ENCODE data around the gene HIGD1A.

The HIGD1A gene

GRCh38 chr3:42790714-42791229 lies 13.5 kb downstream of the HIGD1A start:
- no peaks in the 10 kb centered on the region for H3K4me1 ChIP-seq (ENCODE audit: control insufficient read depth, insufficient read depth, low read length)
- H3K36me3 ChIP-seq (ENCODE audit: control insufficient read depth, insufficient read depth, low read length): no peaks in the 10 kb centered on the region
- H3K9ac ChIP-seq (ENCODE audit: low read depth, low read length): no peak overlapping the region
- no peaks in the 10 kb centered on the region for H3K27me3 ChIP-seq (ENCODE audit: control insufficient read depth, insufficient read depth, low read length)
- H3K9me3 ChIP-seq (ENCODE audit: control insufficient read depth, insufficient read depth, low read length): no peaks in the 10 kb centered on the region
- H3K4me3 ChIP-seq (ENCODE audit: low read depth, low read length): no peak overlapping the region

DNA sequence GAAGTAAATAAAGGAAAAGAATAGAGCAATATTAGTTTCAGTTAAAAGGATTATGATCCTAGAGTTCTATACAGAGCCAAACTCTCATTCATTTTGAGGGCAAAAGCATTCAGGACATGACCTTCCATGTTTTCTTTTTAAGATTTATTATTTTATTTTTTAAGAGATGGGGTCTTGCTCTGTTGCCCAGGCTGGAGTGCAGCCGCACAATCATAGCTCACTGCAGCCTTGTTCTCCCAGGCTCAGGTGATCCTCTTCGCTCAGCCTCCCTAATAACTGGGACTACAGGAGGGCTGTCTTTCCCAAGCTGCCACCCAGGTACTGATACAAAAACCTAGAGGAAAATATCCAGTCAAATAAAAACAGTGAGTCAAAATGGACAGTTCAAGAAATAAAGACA lies 17.7 kb downstream of the HIGD1A start:
- H3K36me3 ChIP-seq (ENCODE audit: control insufficient read depth, insufficient read depth, low read length): no peaks in the 10 kb centered on the region

DNA sequence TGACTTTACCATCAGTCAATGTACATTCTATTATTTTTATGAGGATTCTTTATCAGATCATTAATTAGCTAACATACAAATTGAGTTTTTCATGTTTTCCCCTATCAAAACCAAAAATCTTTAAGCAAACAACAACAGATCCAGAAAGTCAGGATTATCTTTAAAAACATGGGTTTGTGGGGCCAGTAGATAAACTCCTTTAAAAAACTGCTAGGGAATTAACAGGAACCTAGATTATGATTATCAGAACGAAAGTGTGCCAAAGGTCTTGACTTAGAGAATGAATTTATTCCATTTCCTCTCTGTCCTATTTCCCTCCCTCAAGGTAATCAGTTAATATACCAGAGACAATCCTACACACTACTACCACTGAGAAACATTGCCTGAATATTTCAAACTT lies 18.1 kb downstream of the HIGD1A start:
- H3K4me1 ChIP-seq (ENCODE audit: control insufficient read depth, insufficient read depth, low read length): no peaks in the 10 kb centered on the region
- H3K4me3 ChIP-seq (ENCODE audit: low read depth, low read length): no peak overlapping the region
- H3K9me3 ChIP-seq (ENCODE audit: control insufficient read depth, insufficient read depth, low read length): no peaks in the 10 kb centered on the region
- H3K27me3 ChIP-seq (ENCODE audit: control insufficient read depth, insufficient read depth, low read length): no peaks in the 10 kb centered on the region
- no peaks in the 10 kb centered on the region for H3K36me3 ChIP-seq (ENCODE audit: control insufficient read depth, insufficient read depth, low read length)
- no peak overlapping the region for H3K9ac ChIP-seq (ENCODE audit: low read depth, low read length)

More for the DNA sequence above, 17.7 kb downstream of the HIGD1A start:
- Histone ChIP-seq H3K4me1 (ENCODE audit: control insufficient read depth, insufficient read depth, low read length) (no peaks in the 10 kb centered on the region), H3K4me3 (ENCODE audit: low read depth, low read length) (no peak overlapping the region), H3K9me3 (ENCODE audit: control insufficient read depth, insufficient read depth, low read length) (no peaks in the 10 kb centered on the region), H3K9ac (ENCODE audit: low read depth, low read length) (no peak overlapping the region), H3K27me3 (ENCODE audit: control insufficient read depth, insufficient read depth, low read length) (no peaks in the 10 kb centered on the region)

DNA sequence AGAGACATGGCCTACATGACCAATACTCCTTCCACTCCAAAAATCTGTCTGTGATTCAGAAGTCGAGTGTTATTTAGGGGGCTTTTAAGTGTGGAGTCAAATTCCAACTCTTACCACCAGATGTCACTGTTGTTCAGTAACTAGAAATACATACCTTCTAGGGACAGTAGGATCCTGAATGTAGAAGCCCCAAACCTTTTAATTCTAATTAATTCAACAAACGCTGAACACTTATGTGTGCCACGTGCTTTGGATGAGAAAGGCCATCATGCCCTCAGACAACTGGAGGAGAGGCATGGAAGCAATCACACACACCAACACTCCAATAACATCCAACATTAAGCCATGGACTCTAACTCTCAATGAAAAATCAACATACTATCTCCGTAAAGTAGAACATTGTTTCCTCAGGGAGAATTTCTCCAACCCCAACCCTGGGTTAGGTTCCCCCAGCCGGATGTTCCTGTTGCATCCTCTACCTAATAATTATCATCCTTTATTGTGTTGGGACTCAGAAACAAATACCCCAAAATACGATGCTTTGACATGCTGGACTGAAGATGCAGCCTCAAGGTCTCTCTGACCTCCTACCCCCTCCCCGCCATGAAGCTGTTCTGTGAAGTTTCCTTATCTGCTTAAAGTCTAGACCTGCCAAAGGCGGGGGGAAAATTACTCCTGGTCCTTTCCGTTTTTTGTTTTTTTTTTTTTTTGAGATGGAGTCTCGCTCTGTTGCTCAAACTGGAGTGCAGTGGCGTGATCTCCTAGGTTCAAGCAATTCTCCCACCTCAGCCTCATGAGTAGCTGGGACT lies 23.2 kb downstream of the HIGD1A start:
- Histone ChIP-seq H3K27me3 (ENCODE audit: control insufficient read depth, insufficient read depth, low read length) (no peaks in the 10 kb centered on the region), H3K36me3 (ENCODE audit: control insufficient read depth, insufficient read depth, low read length) (no peaks in the 10 kb centered on the region), H3K4me3 (ENCODE audit: low read depth, low read length) (no peak overlapping the region), H3K9ac (ENCODE audit: low read depth, low read length) (no peak overlapping the region), H3K4me1 (ENCODE audit: control insufficient read depth, insufficient read depth, low read length) (no peaks in the 10 kb centered on the region), H3K9me3 (ENCODE audit: control insufficient read depth, insufficient read depth, low read length) (no peaks in the 10 kb centered on the region)

DNA sequence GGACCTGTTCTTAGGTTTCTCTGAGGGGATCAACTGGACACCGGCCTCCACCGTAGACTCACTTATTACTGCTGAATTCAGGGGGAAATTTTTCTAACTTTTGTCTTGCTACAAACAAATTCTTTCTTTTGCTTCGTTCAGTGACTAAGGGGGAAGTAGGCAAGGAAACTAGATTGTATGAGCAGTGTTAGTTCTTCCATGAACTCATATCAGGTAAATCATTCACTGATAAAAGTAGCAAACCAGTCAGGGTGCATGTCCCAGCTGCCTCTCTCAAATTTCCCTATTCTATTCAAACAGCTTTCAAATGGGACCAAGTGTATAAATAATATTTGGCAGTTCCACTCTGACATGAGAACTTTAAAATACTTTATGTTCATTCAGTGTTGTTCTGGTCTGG lies 23.9 kb downstream of the HIGD1A start:
- H3K9ac ChIP-seq (ENCODE audit: low read depth, low read length): no peak overlapping the region
- H3K9me3 ChIP-seq (ENCODE audit: control insufficient read depth, insufficient read depth, low read length): no peaks in the 10 kb centered on the region
- no peaks in the 10 kb centered on the region for H3K4me1 ChIP-seq (ENCODE audit: control insufficient read depth, insufficient read depth, low read length)
- H3K36me3 ChIP-seq (ENCODE audit: control insufficient read depth, insufficient read depth, low read length): no peaks in the 10 kb centered on the region
- no peaks in the 10 kb centered on the region for H3K27me3 ChIP-seq (ENCODE audit: control insufficient read depth, insufficient read depth, low read length)
- H3K4me3 ChIP-seq (ENCODE audit: low read depth, low read length): no peak overlapping the region

DNA sequence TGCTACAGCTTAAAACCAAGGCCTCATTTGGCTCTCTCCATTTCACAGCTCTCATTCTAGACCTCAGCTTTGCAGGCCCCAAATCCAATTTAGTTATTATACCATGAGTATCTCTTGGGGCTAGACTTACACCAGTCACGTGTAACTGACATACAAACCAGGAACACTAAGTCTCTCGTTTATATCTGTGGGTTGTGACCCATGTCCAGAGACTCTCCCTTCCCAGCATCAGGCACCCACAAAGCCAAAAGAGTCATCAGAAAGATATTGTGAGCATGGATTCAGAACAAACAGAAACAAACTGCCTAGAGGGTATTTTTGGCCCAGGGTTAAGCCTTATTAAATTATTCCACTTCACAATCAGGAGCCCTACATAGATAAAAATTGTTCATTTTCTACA lies 25.6 kb downstream of the HIGD1A start:
- no peaks in the 10 kb centered on the region for H3K4me1 ChIP-seq (ENCODE audit: control insufficient read depth, insufficient read depth, low read length)
- no peak overlapping the region for H3K4me3 ChIP-seq (ENCODE audit: low read depth, low read length)
- no peaks in the 10 kb centered on the region for H3K9me3 ChIP-seq (ENCODE audit: control insufficient read depth, insufficient read depth, low read length)
- H3K9ac ChIP-seq (ENCODE audit: low read depth, low read length): no peak overlapping the region
- no peaks in the 10 kb centered on the region for H3K36me3 ChIP-seq (ENCODE audit: control insufficient read depth, insufficient read depth, low read length)
- peaks cover 2% of the 10 kb centered on the region for H3K27me3 ChIP-seq (ENCODE audit: control insufficient read depth, insufficient read depth, low read length)

- H3K27me3 ChIP-seq (ENCODE audit: control insufficient read depth, insufficient read depth, low read length): peaks cover 6% of the 10 kb centered on the region
- no peaks in the 10 kb centered on the region for H3K9me3 ChIP-seq (ENCODE audit: control insufficient read depth, insufficient read depth, low read length)
- H3K4me1 ChIP-seq (ENCODE audit: control insufficient read depth, insufficient read depth, low read length): no peaks in the 10 kb centered on the region
- H3K9ac ChIP-seq (ENCODE audit: low read depth, low read length): no peak overlapping the region
- peak overlapping the region; percentile 90 for H3K4me3 ChIP-seq (ENCODE audit: low read depth, low read length)
- H3K36me3 ChIP-seq (ENCODE audit: control insufficient read depth, insufficient read depth, low read length): no peaks in the 10 kb centered on the region
These were observed 30.9 kb downstream of the HIGD1A start for GRCh38 chr3:42773409-42773751.

DNA sequence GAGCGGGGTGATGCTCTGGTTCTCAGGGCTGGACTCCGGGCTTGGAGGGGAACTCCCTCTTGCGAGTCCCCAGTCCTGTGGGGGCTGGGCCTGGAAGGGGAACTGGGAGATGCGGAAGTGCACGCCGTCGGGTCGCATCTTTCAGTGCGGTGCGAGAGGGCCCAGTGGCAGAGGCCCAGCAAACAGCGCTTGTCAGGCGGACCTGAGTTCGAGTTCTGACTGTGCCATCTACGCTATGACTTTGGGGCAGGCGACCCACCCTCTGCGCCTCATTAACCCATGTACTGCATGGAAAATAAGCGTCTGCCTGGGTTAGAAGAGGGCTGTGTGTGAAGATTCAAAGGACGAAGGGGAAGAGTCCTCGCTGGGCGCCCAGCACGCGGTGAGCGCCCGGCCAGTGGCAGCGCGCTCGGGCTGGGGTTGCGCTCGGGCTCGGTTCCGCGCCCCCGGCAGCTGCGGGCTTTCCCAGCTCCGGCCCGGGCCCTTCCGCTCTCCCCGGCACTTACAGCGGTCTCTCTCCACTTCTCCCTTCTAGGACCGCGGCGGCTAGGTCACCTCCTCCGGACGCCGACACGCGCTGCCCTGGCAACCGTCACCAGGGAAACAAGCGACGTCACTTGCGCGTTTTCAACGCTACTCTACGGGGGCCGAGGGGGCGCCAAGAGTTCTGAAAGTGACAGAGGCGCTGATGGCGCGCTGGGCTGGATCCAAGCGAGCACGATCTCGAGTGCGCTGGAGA lies 31.5 kb downstream of the HIGD1A start, which contains the start of gene CCDC13:
CCDC13 (minus strand) TSS at position 584 of the 739 bp plus-strand sequence. CDS start 14,908 bp downstream, outside the sequence.
- peak within 1 kb of the TSS; percentile 90 for H3K4me3 ChIP-seq (ENCODE audit: low read depth, low read length)
- H3K9ac ChIP-seq (ENCODE audit: low read depth, low read length): no peak within 1 kb of the TSS
- H3K4me1 ChIP-seq (ENCODE audit: control insufficient read depth, insufficient read depth, low read length): no peaks in the 10 kb centered on the region
- peaks cover 6% of the 10 kb centered on the region for H3K27me3 ChIP-seq (ENCODE audit: control insufficient read depth, insufficient read depth, low read length)
- no peaks in the 10 kb centered on the region for H3K36me3 ChIP-seq (ENCODE audit: control insufficient read depth, insufficient read depth, low read length)
- H3K9me3 ChIP-seq (ENCODE audit: control insufficient read depth, insufficient read depth, low read length): no peaks in the 10 kb centered on the region

- Histone ChIP-seq H3K9me3 (ENCODE audit: control insufficient read depth, insufficient read depth, low read length) (no peaks in the 10 kb centered on the region), H3K27me3 (ENCODE audit: control insufficient read depth, insufficient read depth, low read length) (peaks cover 6% of the 10 kb centered on the region), H3K4me3 (ENCODE audit: low read depth, low read length) (no peak overlapping the region), H3K9ac (ENCODE audit: low read depth, low read length) (no peak overlapping the region), H3K36me3 (ENCODE audit: control insufficient read depth, insufficient read depth, low read length) (no peaks in the 10 kb centered on the region), H3K4me1 (ENCODE audit: control insufficient read depth, insufficient read depth, low read length) (no peaks in the 10 kb centered on the region)
These were observed 33.0 kb downstream of the HIGD1A start for GRCh38 chr3:42771271-42771670.

- Histone ChIP-seq H3K4me3 (ENCODE audit: low read depth, low read length) (no peak overlapping the region), H3K9me3 (ENCODE audit: control insufficient read depth, insufficient read depth, low read length) (no peaks in the 10 kb centered on the region), H3K27me3 (ENCODE audit: control insufficient read depth, insufficient read depth, low read length) (peaks cover 10% of the 10 kb centered on the region), H3K9ac (ENCODE audit: low read depth, low read length) (no peak overlapping the region), H3K36me3 (ENCODE audit: control insufficient read depth, insufficient read depth, low read length) (no peaks in the 10 kb centered on the region), H3K4me1 (ENCODE audit: control insufficient read depth, insufficient read depth, low read length) (peaks cover 2% of the 10 kb centered on the region)
These were observed 34.7 kb downstream of the HIGD1A start for GRCh38 chr3:42769477-42770131.

- Histone ChIP-seq H3K4me3 (ENCODE audit: low read depth, low read length) (no peak overlapping the region), H3K27me3 (ENCODE audit: control insufficient read depth, insufficient read depth, low read length) (peaks cover 4% of the 10 kb centered on the region), H3K9me3 (ENCODE audit: control insufficient read depth, insufficient read depth, low read length) (no peaks in the 10 kb centered on the region), H3K4me1 (ENCODE audit: control insufficient read depth, insufficient read depth, low read length) (peaks cover 3% of the 10 kb centered on the region), H3K36me3 (ENCODE audit: control insufficient read depth, insufficient read depth, low read length) (no peaks in the 10 kb centered on the region), H3K9ac (ENCODE audit: low read depth, low read length) (no peak overlapping the region)
These were observed 39.6 kb downstream of the HIGD1A start for GRCh38 chr3:42764561-42765295.
